ENCODE measurements around the gene PHACTR3.
"Not testable (repeated sequence)": the region's sequence is repeated elsewhere in the genome, so short reads cannot be mapped to it uniquely, and the experiment has no call there.

Gene PHACTR3

GRCh38 chr20:59589086-59589684 is 15.2 kb upstream of the PHACTR3 start:
- DNase-seq (ENCODE audit: low spot score): no peak

- no peak for DNase-seq (ENCODE audit: low spot score)
Measured at GRCh38 chr20:59591061-59591460, 13.3 kb upstream of the PHACTR3 start.

GRCh38 chr20:59596690-59597089 is 7.7 kb upstream of the PHACTR3 start:
- no peak for DNase-seq (ENCODE audit: low spot score)

- no peak for DNase-seq (ENCODE audit: low spot score)
Measured at GRCh38 chr20:59597240-59597639, 7.1 kb upstream of the PHACTR3 start.

GRCh38 chr20:59598625-59599310 is 5.6 kb upstream of the PHACTR3 start:
- DNase-seq (ENCODE audit: low spot score): peak; percentile 65

- DNase-seq (ENCODE audit: low spot score): no peak
Measured at GRCh38 chr20:59599941-59600340, 4.4 kb upstream of the PHACTR3 start.

GRCh38 chr20:59600472-59600871 is 3.9 kb upstream of the PHACTR3 start:
- no peak for DNase-seq (ENCODE audit: low spot score)

- no peak for DNase-seq (ENCODE audit: low spot score)
Measured at GRCh38 chr20:59602546-59603080, 1.7 kb upstream of the PHACTR3 start.

GRCh38 chr20:59603176-59603575 is 1.2 kb upstream of the PHACTR3 start:
- no peak for DNase-seq (ENCODE audit: low spot score)

GRCh38 chr20:59604741-59605600 is 631 bp downstream of the PHACTR3 start:
- DNase-seq (ENCODE audit: low spot score): no peak

GRCh38 chr20:59605601-59606364 is 1.4 kb downstream of the PHACTR3 start:
- no peak for DNase-seq (ENCODE audit: low spot score)

GRCh38 chr20:59606566-59606965 is 2.2 kb downstream of the PHACTR3 start:
- DNase-seq (ENCODE audit: low spot score): no peak

GRCh38 chr20:59608396-59608795 is 4.1 kb downstream of the PHACTR3 start:
- DNase-seq (ENCODE audit: low spot score): no peak

- no peak for DNase-seq (ENCODE audit: low spot score)
Measured at GRCh38 chr20:59608871-59609270, 4.5 kb downstream of the PHACTR3 start.

- no peak for DNase-seq (ENCODE audit: low spot score)
Measured at GRCh38 chr20:59611286-59611685, 6.9 kb downstream of the PHACTR3 start.

GRCh38 chr20:59613861-59614260 is 9.5 kb downstream of the PHACTR3 start:
- DNase-seq (ENCODE audit: low spot score): no peak

- DNase-seq (ENCODE audit: low spot score): no peak
Measured at GRCh38 chr20:59614714-59615113, 10.4 kb downstream of the PHACTR3 start.

- no peak for DNase-seq (ENCODE audit: low spot score)
Measured at GRCh38 chr20:59616306-59616705, 12.0 kb downstream of the PHACTR3 start.

GRCh38 chr20:59617221-59617620 is 12.9 kb downstream of the PHACTR3 start:
- DNase-seq (ENCODE audit: low spot score): no peak

GRCh38 chr20:59618131-59618530 is 13.8 kb downstream of the PHACTR3 start:
- DNase-seq (ENCODE audit: low spot score): no peak

GRCh38 chr20:59618585-59618984 is 14.2 kb downstream of the PHACTR3 start:
- DNase-seq (ENCODE audit: low spot score): not testable (repeated sequence)

All from GM03348 (cell line).